Measurements from ENCODE around the gene WDR53.

Gene WDR53

DNA sequence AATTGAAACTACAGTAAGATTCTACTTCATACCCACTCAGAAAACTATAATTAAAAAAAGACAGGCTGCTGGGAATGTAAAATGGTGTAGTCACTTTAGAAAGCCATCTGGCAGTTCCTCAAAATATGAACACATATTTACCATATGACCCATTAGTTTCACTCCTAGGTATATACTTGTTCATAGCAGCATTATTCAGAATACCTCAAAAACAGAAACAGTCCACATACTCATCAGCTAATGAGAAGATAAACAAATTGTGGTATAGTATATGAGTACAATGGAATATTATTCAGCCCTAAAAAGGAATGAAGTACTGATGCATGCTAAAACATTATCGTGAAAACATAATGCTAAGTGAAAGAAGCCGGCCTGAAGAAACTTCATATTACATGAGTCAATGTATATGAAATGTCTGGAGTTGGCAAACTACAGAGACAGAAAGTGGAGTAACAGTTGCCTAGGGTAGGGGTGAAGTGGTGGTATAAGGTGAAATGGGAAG, 23.8 kb downstream of the WDR53 start:
- no peak overlapping the region for H3K27ac ChIP-seq (ENCODE audit: poor library complexity, severe bottlenecking)
- H3K9me3 ChIP-seq (ENCODE audit: severe bottlenecking): peaks cover 1% of the 10 kb centered on the region
- H3K4me1 ChIP-seq (ENCODE audit: insufficient read depth, poor library complexity, severe bottlenecking): no peaks in the 10 kb centered on the region
- H3K27me3 ChIP-seq (ENCODE audit: insufficient read depth, poor library complexity, severe bottlenecking): no peaks in the 10 kb centered on the region
- H3K4me3 ChIP-seq (ENCODE audit: severe bottlenecking): no peak overlapping the region
- TF ChIP-seq CTCF (IDR thresholded peaks at IDR 0.05; ENCODE audit: poor library complexity, severe bottlenecking): no peak
- no peaks in the 10 kb centered on the region for H3K36me3 ChIP-seq (ENCODE audit: low read depth)
- DNase-seq (ENCODE audit: low spot score) (no peak), ATAC-seq (ENCODE audit: low read depth) (no peak)

- Histone ChIP-seq H3K36me3 (ENCODE audit: low read depth) (no peaks in the 10 kb centered on the region), H3K27ac (ENCODE audit: poor library complexity, severe bottlenecking) (no peak overlapping the region), H3K4me3 (ENCODE audit: severe bottlenecking) (no peak overlapping the region), H3K27me3 (ENCODE audit: insufficient read depth, poor library complexity, severe bottlenecking) (no peaks in the 10 kb centered on the region), H3K4me1 (ENCODE audit: insufficient read depth, poor library complexity, severe bottlenecking) (no peaks in the 10 kb centered on the region), H3K9me3 (ENCODE audit: severe bottlenecking) (no peaks in the 10 kb centered on the region)
- no peak for DNase-seq (ENCODE audit: low spot score)
- no peak for TF ChIP-seq CTCF (IDR thresholded peaks at IDR 0.05; ENCODE audit: poor library complexity, severe bottlenecking)
- no peak for ATAC-seq (ENCODE audit: low read depth)
These were observed 26.5 kb downstream of the WDR53 start for GRCh38 chr3:196541684-196542445.

GRCh38 chr3:196537319-196537984, 30.9 kb downstream of the WDR53 start:
- H3K4me1 ChIP-seq (ENCODE audit: insufficient read depth, poor library complexity, severe bottlenecking): no peaks in the 10 kb centered on the region
- ATAC-seq (ENCODE audit: low read depth) (peak; percentile 69), DNase-seq (ENCODE audit: low spot score) (no peak)
- TF ChIP-seq CTCF (IDR thresholded peaks at IDR 0.05; ENCODE audit: poor library complexity, severe bottlenecking): peak; percentile 87
- H3K4me3 ChIP-seq (ENCODE audit: severe bottlenecking): no peak overlapping the region
- no peak overlapping the region for H3K27ac ChIP-seq (ENCODE audit: poor library complexity, severe bottlenecking)
- no peaks in the 10 kb centered on the region for H3K27me3 ChIP-seq (ENCODE audit: insufficient read depth, poor library complexity, severe bottlenecking)
- H3K9me3 ChIP-seq (ENCODE audit: severe bottlenecking): no peaks in the 10 kb centered on the region
- H3K36me3 ChIP-seq (ENCODE audit: low read depth): no peaks in the 10 kb centered on the region

GRCh38 chr3:196533260-196533681, 35.1 kb downstream of the WDR53 start:
- no peaks in the 10 kb centered on the region for H3K9me3 ChIP-seq (ENCODE audit: severe bottlenecking)
- H3K36me3 ChIP-seq (ENCODE audit: low read depth): no peaks in the 10 kb centered on the region
- ATAC-seq (ENCODE audit: low read depth) (no peak), DNase-seq (ENCODE audit: low spot score) (no peak)
- H3K27ac ChIP-seq (ENCODE audit: poor library complexity, severe bottlenecking): no peak overlapping the region
- H3K27me3 ChIP-seq (ENCODE audit: insufficient read depth, poor library complexity, severe bottlenecking): no peaks in the 10 kb centered on the region
- no peak for TF ChIP-seq CTCF (IDR thresholded peaks at IDR 0.05; ENCODE audit: poor library complexity, severe bottlenecking)
- no peaks in the 10 kb centered on the region for H3K4me1 ChIP-seq (ENCODE audit: insufficient read depth, poor library complexity, severe bottlenecking)
- no peak overlapping the region for H3K4me3 ChIP-seq (ENCODE audit: severe bottlenecking)
